Large intestine (tissue), 3 donors: ENCODE results near the gene MAP9. TPM values are rescaled to one million over a fixed set of nuclear protein-coding genes. Genes with fewer than 3 reads are reported as not detected.

ENCODE experiments used
- DNase-seq, 2 donors: peaks; one replicate each; pipeline versions ENCODE4 v3.0.0 to v3.0.0-alpha.2; 2013
- H3K27ac ChIP-seq: one replicate; pipeline ENCODE4 v1.5.1; 2013; ENCODE audit warnings: low read length
- H3K27me3 ChIP-seq: 2 replicates; pipeline ENCODE4 v1.6.1; 2013; ENCODE audit warnings: low read length; ENCODE audit not compliant: control insufficient read depth, insufficient read depth
- H3K36me3 ChIP-seq: 2 replicates; pipeline ENCODE4 v1.6.1; 2013; ENCODE audit warnings: low read length; ENCODE audit not compliant: control insufficient read depth, insufficient read depth
- H3K4me1 ChIP-seq: one replicate; pipeline ENCODE4 v1.6.1; 2013; ENCODE audit warnings: low read length; ENCODE audit not compliant: control insufficient read depth, insufficient read depth
- H3K4me3 ChIP-seq: one replicate; pipeline ENCODE4 v1.5.1; 2013; ENCODE audit warnings: low read length
- H3K9me3 ChIP-seq: one replicate; pipeline ENCODE4 v1.6.1; 2013; ENCODE audit warnings: mild to moderate bottlenecking, low read depth, low read length, moderate library complexity; ENCODE audit not compliant: control insufficient read depth
- WGBS: methylation state at CpG from one replicate; pipeline ENCODE4 v1.1.5; 2013; ENCODE audit warnings: low lambda C conversion rate; ENCODE audit not compliant: insufficient coverage; 5-methylcytosine and 5-hydroxymethylcytosine counted together
- polyA plus RNA-seq: library from polyadenylated mRNA; unstranded; fragments of 120-200 nt; gene quantifications from one replicate; pipeline ENCODE4 v1.2.1, GENCODE V29; 2013

Gene MAP9
- polyA plus RNA-seq, 1 donor: 7.4 TPM

GRCh38 chr4:155367608-155368007 is 9.2 kb downstream of the MAP9 start:
- H3K36me3 ChIP-seq: no peaks in the 10 kb centered on the region
- DNase-seq: no peak
- no CpG with 5 or more reads among the region's 2 CpGs for WGBS
- H3K27me3 ChIP-seq: no peaks in the 10 kb centered on the region
- no peaks in the 10 kb centered on the region for H3K4me1 ChIP-seq
- no peak overlapping the region for H3K4me3 ChIP-seq
- no peaks in the 10 kb centered on the region for H3K9me3 ChIP-seq
- H3K27ac ChIP-seq: no peak overlapping the region

GRCh38 chr4:155353923-155354540 is 22.7 kb downstream of the MAP9 start:
- Histone ChIP-seq H3K4me1 (no peaks in the 10 kb centered on the region), H3K27me3 (no peaks in the 10 kb centered on the region)
- 43% methylated on average over 1 of the region's 8 CpGs for WGBS

GRCh38 chr4:155342142-155342541 is 34.6 kb downstream of the MAP9 start:
- no peak overlapping the region for H3K4me3 ChIP-seq
- WGBS: 86% methylated on average over 1 of the region's 1 CpG
- H3K36me3 ChIP-seq: no peaks in the 10 kb centered on the region
- no peak for DNase-seq
- no peak overlapping the region for H3K27ac ChIP-seq
- H3K9me3 ChIP-seq: peaks cover 4% of the 10 kb centered on the region
- H3K27me3 ChIP-seq: no peaks in the 10 kb centered on the region
- no peaks in the 10 kb centered on the region for H3K4me1 ChIP-seq

More at GRCh38 chr4:155353923-155354540, 22.7 kb downstream of the MAP9 start:
- no peaks in the 10 kb centered on the region for H3K36me3 ChIP-seq
- no peaks in the 10 kb centered on the region for H3K9me3 ChIP-seq
- no peak overlapping the region for H3K27ac ChIP-seq
- peak; percentile 29 to 30 for DNase-seq
- H3K4me3 ChIP-seq: no peak overlapping the region

GRCh38 chr4:155339999-155340398 is 36.8 kb downstream of the MAP9 start:
- Histone ChIP-seq H3K9me3 (peaks cover 4% of the 10 kb centered on the region), H3K36me3 (no peaks in the 10 kb centered on the region), H3K27me3 (no peaks in the 10 kb centered on the region), H3K27ac (no peak overlapping the region), H3K4me1 (no peaks in the 10 kb centered on the region), H3K4me3 (no peak overlapping the region)
- WGBS: no CpG with 5 or more reads among the region's 6 CpGs
- no peak for DNase-seq

GRCh38 chr4:155339588-155339987 is 37.2 kb downstream of the MAP9 start:
- DNase-seq: peak in 1 of 2 donors; percentile 4
- Histone ChIP-seq H3K4me3 (no peak overlapping the region), H3K36me3 (no peaks in the 10 kb centered on the region), H3K27me3 (no peaks in the 10 kb centered on the region), H3K4me1 (no peaks in the 10 kb centered on the region), H3K27ac (no peak overlapping the region), H3K9me3 (peaks cover 4% of the 10 kb centered on the region)
- WGBS: 20% methylated on average over 1 of the region's 6 CpGs

GRCh38 chr4:155338196-155338595 is 38.6 kb downstream of the MAP9 start:
- no CpG with 5 or more reads among the region's 1 CpG for WGBS
- H3K27me3 ChIP-seq: no peaks in the 10 kb centered on the region
- no peak overlapping the region for H3K27ac ChIP-seq
- H3K9me3 ChIP-seq: peaks cover 4% of the 10 kb centered on the region
- no peak overlapping the region for H3K4me3 ChIP-seq
- H3K4me1 ChIP-seq: no peaks in the 10 kb centered on the region
- no peak for DNase-seq
- no peaks in the 10 kb centered on the region for H3K36me3 ChIP-seq

- 100% methylated on average over 2 of the region's 3 CpGs for WGBS
- Histone ChIP-seq H3K36me3 (no peaks in the 10 kb centered on the region), H3K27me3 (no peaks in the 10 kb centered on the region)
These were observed 40.5 kb downstream of the MAP9 start for GRCh38 chr4:155336242-155336641.

GRCh38 chr4:155331478-155331877 is 45.3 kb downstream of the MAP9 start:
- H3K27ac ChIP-seq: no peak overlapping the region
- H3K9me3 ChIP-seq: no peaks in the 10 kb centered on the region
- no peaks in the 10 kb centered on the region for H3K36me3 ChIP-seq
- H3K4me3 ChIP-seq: no peak overlapping the region
- no peak for DNase-seq
- H3K4me1 ChIP-seq: no peaks in the 10 kb centered on the region
- H3K27me3 ChIP-seq: no peaks in the 10 kb centered on the region

More at GRCh38 chr4:155336242-155336641, 40.5 kb downstream of the MAP9 start:
- Histone ChIP-seq H3K4me1 (no peaks in the 10 kb centered on the region), H3K9me3 (peaks cover 4% of the 10 kb centered on the region), H3K4me3 (no peak overlapping the region), H3K27ac (no peak overlapping the region)
- DNase-seq: no peak

- DNase-seq: no peak
- no peak overlapping the region for H3K4me3 ChIP-seq
- WGBS: no CpG with 5 or more reads among the region's 2 CpGs
These were observed 54.0 kb downstream of the MAP9 start for GRCh38 chr4:155322782-155323181.

GRCh38 chr4:155321006-155321405 is 55.8 kb downstream of the MAP9 start:
- Histone ChIP-seq H3K36me3 (no peaks in the 10 kb centered on the region), H3K4me1 (no peaks in the 10 kb centered on the region), H3K9me3 (no peaks in the 10 kb centered on the region), H3K27me3 (no peaks in the 10 kb centered on the region), H3K4me3 (no peak overlapping the region), H3K27ac (no peak overlapping the region)
- DNase-seq: no peak

More at GRCh38 chr4:155322782-155323181, 54.0 kb downstream of the MAP9 start:
- Histone ChIP-seq H3K36me3 (no peaks in the 10 kb centered on the region), H3K4me1 (no peaks in the 10 kb centered on the region), H3K27me3 (no peaks in the 10 kb centered on the region), H3K9me3 (no peaks in the 10 kb centered on the region), H3K27ac (no peak overlapping the region)

- H3K36me3 ChIP-seq: no peaks in the 10 kb centered on the region
- H3K27me3 ChIP-seq: no peaks in the 10 kb centered on the region
- DNase-seq: no peak
- 100% methylated on average over 1 of the region's 1 CpG for WGBS
- no peak overlapping the region for H3K27ac ChIP-seq
- H3K9me3 ChIP-seq: no peaks in the 10 kb centered on the region
- H3K4me1 ChIP-seq: no peaks in the 10 kb centered on the region
- H3K4me3 ChIP-seq: no peak overlapping the region
These were observed 57.2 kb downstream of the MAP9 start for GRCh38 chr4:155319516-155319915.
